Tibial nerve (tissue), 4 donors: ENCODE results near the gene OLFM4.

Experiments
- CTCF ChIP-seq, 5 experiments: fragments of 200-600 bp in 3 of 5; fragments of 450-650 bp in 2 of 5; sonication (generic) in 3 of 5; IDR thresholded peaks; one replicate each; pipeline ENCODE4 v1.5.1; 2016 to 2019; ENCODE audit warnings: antibody characterized with exemption in 5 of 5, mild to moderate bottlenecking in 3 of 5, moderate library complexity in 2 of 5
- EP300 ChIP-seq, 2 donors: sonication (generic); formaldehyde crosslinking; IDR thresholded peaks; one replicate each; pipeline ENCODE4 v1.6.1; 2017; ENCODE audit warnings: antibody characterized with exemption in 2 of 2, mild to moderate bottlenecking in 1 of 2
- POLR2A ChIP-seq, 2 donors: fragments of 450-650 bp; IDR thresholded peaks; one replicate each; pipeline ENCODE4 v1.6.1; 2017; ENCODE audit warnings: antibody characterized with exemption in 2 of 2, mild to moderate bottlenecking in 2 of 2, moderate library complexity in 2 of 2

DNA sequence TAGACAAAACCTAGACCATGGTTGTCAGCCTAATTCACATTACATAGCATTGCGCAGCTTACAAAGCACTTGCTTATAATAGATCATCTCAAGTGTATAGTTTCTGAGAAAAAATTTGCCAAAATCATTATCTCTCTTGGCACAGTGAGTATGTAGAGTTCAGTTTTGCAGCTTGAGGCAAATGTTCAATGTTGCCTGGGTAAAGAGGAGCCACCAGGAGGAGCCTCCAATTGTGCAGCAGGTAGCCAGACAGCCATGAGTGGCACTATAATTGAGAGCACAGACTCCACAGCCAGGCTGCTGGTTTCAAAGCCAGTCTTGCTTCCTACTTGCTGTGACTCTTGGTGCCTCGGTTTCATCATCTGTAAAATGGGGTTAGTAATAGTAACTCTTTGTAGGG, 24.0 kb upstream of the OLFM4 start:
- TF ChIP-seq CTCF (IDR thresholded peaks at IDR 0.05) (no peak), EP300 (IDR thresholded peaks at IDR 0.05) (no peak), POLR2A (IDR thresholded peaks at IDR 0.05) (no peak)
